Mesenchymal stem cell (in vitro differentiated cells and primary cell): ENCODE results near the gene PSME1.
A peak's percentile ranks its signal among the peaks of the same experiment; 100 is the strongest.

Experiments
- DNase-seq: peaks from one replicate; pipeline ENCODE4 v3.0.0-alpha.2; 2013
- H2AFZ ChIP-seq: one replicate; pipeline ENCODE4 v1.6.1; 2013; ENCODE audit warnings: low read depth, mild to moderate bottlenecking, control low read depth, inconsistent platforms, low read length, moderate library complexity
- H2AK5ac ChIP-seq: 2 replicates; pipeline ENCODE4 v1.6.1; 2013; ENCODE audit warnings: low read length, moderate library complexity, mild to moderate bottlenecking, inconsistent platforms; ENCODE audit not compliant: severe bottlenecking
- H2BK120ac ChIP-seq: one replicate; pipeline ENCODE4 v1.6.1; 2013; ENCODE audit warnings: low read depth, mild to moderate bottlenecking, inconsistent platforms, low read length, moderate library complexity
- H2BK12ac ChIP-seq, 2 experiments: one replicate each; pipeline ENCODE4 v1.6.1; 2013; ENCODE audit warnings: inconsistent platforms in 2 of 2, low read length in 2 of 2, mild to moderate bottlenecking in 2 of 2, moderate library complexity in 2 of 2, control low read depth in 1 of 2
- H2BK15ac ChIP-seq: one replicate; pipeline ENCODE4 v1.6.1; 2013; ENCODE audit warnings: mild to moderate bottlenecking, low read depth, inconsistent platforms; ENCODE audit not compliant: poor library complexity, severe bottlenecking
- H2BK5ac ChIP-seq: 2 replicates; pipeline ENCODE4 v1.6.1; 2013; ENCODE audit warnings: low read depth, mild to moderate bottlenecking, low read length, control low read depth, inconsistent platforms; ENCODE audit not compliant: poor library complexity, severe bottlenecking
- H3K14ac ChIP-seq, 2 experiments: one replicate each; pipeline ENCODE4 v1.6.1; 2013; ENCODE audit warnings: inconsistent platforms in 2 of 2, low read length in 2 of 2, control low read depth in 1 of 2, mild to moderate bottlenecking in 1 of 2, moderate library complexity in 1 of 2
- H3K18ac ChIP-seq, 2 experiments: one replicate each; pipeline ENCODE4 v1.6.1; 2013; ENCODE audit warnings: inconsistent platforms in 2 of 2, low read length in 2 of 2, control low read depth in 1 of 2, low read depth in 1 of 2, mild to moderate bottlenecking in 1 of 2
- H3K23ac ChIP-seq, 2 experiments: one replicate each; pipeline ENCODE4 v1.6.1; 2013; ENCODE audit warnings: inconsistent platforms in 2 of 2, low read length in 2 of 2, mild to moderate bottlenecking in 2 of 2, moderate library complexity in 2 of 2, control low read depth in 1 of 2
- H3K27ac ChIP-seq: 2 replicates; pipeline ENCODE4 v1.5.1; 2013; ENCODE audit warnings: mild to moderate bottlenecking, moderate library complexity, low read length, control low read depth, inconsistent platforms; ENCODE audit not compliant: poor library complexity, severe bottlenecking
- H3K27me3 ChIP-seq, 2 experiments: 2 replicates each; pipeline versions ENCODE4 v1.6.1 to v1.7.0; 2013; ENCODE audit warnings: low read length in 2 of 2, mild to moderate bottlenecking in 2 of 2, moderate library complexity in 2 of 2, control low read depth in 1 of 2, inconsistent platforms in 1 of 2; ENCODE audit not compliant: control insufficient read depth in 1 of 2, insufficient read depth in 1 of 2
- H3K36me3 ChIP-seq, 2 experiments: 2 replicates each; pipeline versions ENCODE4 v1.6.1 to v1.7.0; 2013; ENCODE audit warnings: low read length in 2 of 2, control low read depth in 1 of 2, inconsistent platforms in 1 of 2, low read depth in 1 of 2, mild to moderate bottlenecking in 1 of 2; ENCODE audit not compliant: insufficient read depth in 2 of 2, control insufficient read depth in 1 of 2
- H3K4ac ChIP-seq, 2 experiments: one replicate each; pipeline ENCODE4 v1.6.1; 2013; ENCODE audit warnings: inconsistent platforms in 2 of 2, low read length in 2 of 2, mild to moderate bottlenecking in 2 of 2, moderate library complexity in 2 of 2, control low read depth in 1 of 2, low read depth in 1 of 2
- H3K4me1 ChIP-seq: 2 replicates; pipeline ENCODE4 v1.6.1; 2013; ENCODE audit warnings: low read depth, low read length, control low read depth; ENCODE audit not compliant: control insufficient read depth, insufficient read depth
- H3K4me2 ChIP-seq: 2 replicates; pipeline ENCODE4 v1.6.1; 2013; ENCODE audit warnings: low read length, mild to moderate bottlenecking, inconsistent platforms; ENCODE audit not compliant: poor library complexity, severe bottlenecking
- H3K4me3 ChIP-seq, 2 experiments: 2 replicates each; pipeline versions ENCODE4 v1.5.1 to v1.7.0; 2013; ENCODE audit warnings: low read length in 2 of 2, mild to moderate bottlenecking in 2 of 2, control low read depth in 1 of 2, low read depth in 1 of 2; ENCODE audit not compliant: insufficient read depth in 1 of 2
- H3K79me1 ChIP-seq: replicated peaks from 2 replicates; pipeline ENCODE4 v1.6.1; 2013; ENCODE audit warnings: mild to moderate bottlenecking, control low read depth, low read length, inconsistent platforms; ENCODE audit not compliant: poor library complexity, severe bottlenecking
- H3K9ac ChIP-seq: 2 replicates; pipeline ENCODE4 v1.7.0; 2013; ENCODE audit warnings: mild to moderate bottlenecking, low read length, moderate library complexity
- H3K9me3 ChIP-seq: 2 replicates; pipeline ENCODE4 v1.7.0; 2013; ENCODE audit warnings: mild to moderate bottlenecking, low read length; ENCODE audit not compliant: control insufficient read depth
- H4K8ac ChIP-seq: one replicate; pipeline ENCODE4 v1.6.1; 2013; ENCODE audit warnings: inconsistent platforms, mild to moderate bottlenecking, low read length, moderate library complexity
- H4K91ac ChIP-seq: one replicate; pipeline ENCODE4 v1.6.1; 2013; ENCODE audit warnings: mild to moderate bottlenecking, low read length, inconsistent platforms
- WGBS: methylation state at CpG from one replicate; pipeline ENCODE4 v1.1.7; 2013; ENCODE audit warnings: mixed read lengths; 5-methylcytosine and 5-hydroxymethylcytosine counted together

Gene PSME1

GRCh38 chr14:24132061-24132685 lies 3.8 kb upstream of the PSME1 start:
- no peak overlapping the region for H3K23ac ChIP-seq

GRCh38 chr14:24132976-24133375 lies 3.0 kb upstream of the PSME1 start:
- Histone ChIP-seq H2BK15ac (no peak overlapping the region), H3K9ac (no peak overlapping the region), H3K9me3 (no peaks in the 10 kb centered on the region), H2AK5ac (no peak overlapping the region), H3K27me3 (no peaks in the 10 kb centered on the region), H3K4me1 (peaks cover 13% of the 10 kb centered on the region), H2BK5ac (no peak overlapping the region), H3K4ac (no peak overlapping the region), H4K8ac (no peak overlapping the region), H3K27ac (no peak overlapping the region), H4K91ac (no peak overlapping the region), H3K23ac (no peak overlapping the region), H2AFZ (no peak overlapping the region), H3K18ac (no peak overlapping the region), H3K79me1 (peaks cover 13% of the 10 kb centered on the region), H3K36me3 (peaks cover 8 to 18% of the 10 kb centered on the region in 2 experiments), H3K14ac (no peak overlapping the region), H2BK120ac (no peak overlapping the region), H2BK12ac (no peak overlapping the region), H3K4me3 (no peak overlapping the region), H3K4me2 (no peak overlapping the region)
- WGBS, result 100% methylated on average over 1 of the region's 2 CpGs
- no peak for DNase-seq

More at GRCh38 chr14:24132061-24132685, 3.8 kb upstream of the PSME1 start:
- peaks cover 9% of the 10 kb centered on the region for H3K79me1 ChIP-seq
- H4K8ac ChIP-seq, result peak overlapping the region; percentile 36
- no peak overlapping the region for H2BK15ac ChIP-seq
- 88% methylated on average over 24 of the region's 24 CpGs for WGBS
- H3K4me3 ChIP-seq, result no peak overlapping the region
- no peaks in the 10 kb centered on the region for H3K9me3 ChIP-seq
- DNase-seq, result no peak
- no peak overlapping the region for H2BK120ac ChIP-seq
- peaks cover under 1 to 12% of the 10 kb centered on the region in 2 experiments for H3K36me3 ChIP-seq
- H2AFZ ChIP-seq, result no peak overlapping the region
- no peak overlapping the region for H2BK12ac ChIP-seq
- H3K4ac ChIP-seq, result no peak overlapping the region
- H3K4me2 ChIP-seq, result no peak overlapping the region
- peaks cover 11% of the 10 kb centered on the region for H3K4me1 ChIP-seq
- H3K27ac ChIP-seq, result no peak overlapping the region
- no peaks in the 10 kb centered on the region for H3K27me3 ChIP-seq
- H3K9ac ChIP-seq, result no peak overlapping the region
- H2BK5ac ChIP-seq, result no peak overlapping the region
- no peak overlapping the region for H3K18ac ChIP-seq
- H4K91ac ChIP-seq, result no peak overlapping the region
- H3K14ac ChIP-seq, result no peak overlapping the region
- no peak overlapping the region for H2AK5ac ChIP-seq

- Histone ChIP-seq H3K23ac (no peak overlapping the region), H3K14ac (no peak overlapping the region), H3K4ac (no peak overlapping the region), H3K79me1 (peaks cover 18% of the 10 kb centered on the region), H2BK12ac (no peak overlapping the region), H2BK120ac (no peak overlapping the region), H3K27me3 (no peaks in the 10 kb centered on the region), H2BK15ac (no peak overlapping the region), H3K9me3 (no peaks in the 10 kb centered on the region), H2AK5ac (no peak overlapping the region), H2AFZ (no peak overlapping the region), H3K4me2 (no peak overlapping the region), H2BK5ac (no peak overlapping the region), H3K36me3 (peaks cover 16 to 25% of the 10 kb centered on the region in 2 experiments), H4K8ac (no peak overlapping the region), H4K91ac (no peak overlapping the region), H3K9ac (no peak overlapping the region), H3K4me3 (no peak overlapping the region), H3K18ac (no peak overlapping the region), H3K27ac (no peak overlapping the region), H3K4me1 (peaks cover 13% of the 10 kb centered on the region)
- WGBS, result no CpG with 5 or more reads among the region's 1 CpG
- no peak for DNase-seq
Measured at GRCh38 chr14:24133735-24134134, 2.3 kb upstream of the PSME1 start.

DNA sequence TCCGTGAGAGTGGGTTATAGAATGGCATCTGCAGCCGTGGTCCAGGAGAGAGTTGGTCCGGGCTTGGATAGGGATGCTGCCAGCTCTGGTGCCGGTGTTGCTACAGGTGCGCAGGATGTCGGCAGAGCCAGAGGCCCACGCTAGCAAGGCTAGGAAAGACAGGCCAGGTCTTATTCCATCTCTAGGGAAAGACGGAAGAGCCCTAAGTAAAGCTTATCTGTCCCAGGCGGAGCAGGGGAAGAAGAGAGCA lies 485 bp upstream of the PSME1 start:
- H3K27ac ChIP-seq, result peak overlapping the region; percentile 4
- H2BK120ac ChIP-seq, result no peak overlapping the region
- no peak for DNase-seq

More for the DNA sequence above, 485 bp upstream of the PSME1 start:
- Histone ChIP-seq H4K8ac (peak overlapping the region; percentile 43), H2BK5ac (no peak overlapping the region), H3K4ac (no peak overlapping the region), H3K23ac (no peak overlapping the region), H3K9me3 (no peaks in the 10 kb centered on the region), H3K9ac (peak overlapping the region; percentile 68), H3K36me3 (peaks cover 27 to 34% of the 10 kb centered on the region in 2 experiments), H4K91ac (no peak overlapping the region), H3K79me1 (peaks cover 26% of the 10 kb centered on the region), H2BK12ac (peak overlapping the region in 1 of 2 experiments; percentile 81), H2AK5ac (no peak overlapping the region), H2BK15ac (no peak overlapping the region), H3K18ac (peak overlapping the region; percentile 38 to 46), H3K4me2 (peak overlapping the region; percentile 76), H3K4me1 (peaks cover 19% of the 10 kb centered on the region), H3K4me3 (peak overlapping the region; percentile 81 to 91), H3K27me3 (no peaks in the 10 kb centered on the region), H3K14ac (no peak overlapping the region), H2AFZ (peak overlapping the region; percentile 86)
- WGBS, result 33% methylated on average over 9 of the region's 9 CpGs
